HG03064 (cell line): ENCODE measurements around the gene EHD4.

Experiments used
- ATAC-seq: cut with Tn5 transposase; IDR thresholded peaks from one replicate; pipeline ENCODE4 v1.9.1; 2021; ENCODE audit warnings: low read depth; ENCODE audit not compliant: unreplicated experiment

EHD4 gene

GRCh38 chr15:41866872-41867579 is 105.3 kb downstream of the EHD4 start:
- no peak for ATAC-seq

GRCh38 chr15:41866263-41866703 is 106.1 kb downstream of the EHD4 start:
- no peak for ATAC-seq

- ATAC-seq = no peak
Measured at GRCh38 chr15:41865490-41866055, 106.8 kb downstream of the EHD4 start.

- no peak for ATAC-seq
Measured at GRCh38 chr15:41862515-41863116, 109.7 kb downstream of the EHD4 start.

- no peak for ATAC-seq
Measured at GRCh38 chr15:41861736-41862356, 110.5 kb downstream of the EHD4 start.

GRCh38 chr15:41860049-41860828 is 112.1 kb downstream of the EHD4 start:
- ATAC-seq = no peak

GRCh38 chr15:41858756-41859155 is 113.6 kb downstream of the EHD4 start:
- no peak for ATAC-seq

- no peak for ATAC-seq
Measured at GRCh38 chr15:41857316-41857715, 115.0 kb downstream of the EHD4 start.

GRCh38 chr15:41856716-41857115 is 115.6 kb downstream of the EHD4 start:
- ATAC-seq = no peak

- no peak for ATAC-seq
Measured at GRCh38 chr15:41856262-41856661, 116.1 kb downstream of the EHD4 start.

- no peak for ATAC-seq
Measured at GRCh38 chr15:41855261-41855961, 116.9 kb downstream of the EHD4 start.

- ATAC-seq = no peak
Measured at GRCh38 chr15:41854443-41854842, 117.9 kb downstream of the EHD4 start.

- ATAC-seq = no peak
Measured at GRCh38 chr15:41853831-41854230, 118.5 kb downstream of the EHD4 start.

GRCh38 chr15:41852736-41853590 is 119.4 kb downstream of the EHD4 start:
- no peak for ATAC-seq

GRCh38 chr15:41851755-41852370 is 120.5 kb downstream of the EHD4 start:
- no peak for ATAC-seq

GRCh38 chr15:41851167-41851523 is 121.2 kb downstream of the EHD4 start:
- ATAC-seq = no peak

- ATAC-seq = no peak
Measured at GRCh38 chr15:41850482-41851166, 121.7 kb downstream of the EHD4 start.

GRCh38 chr15:41849861-41850260 is 122.5 kb downstream of the EHD4 start:
- ATAC-seq = no peak
